GM21447 (cell line): ENCODE results near the gene GRM8.

Experiments
- ATAC-seq: cut with Tn5 transposase; IDR thresholded peaks from one replicate; pipeline ENCODE4 v1.9.1; 2021; ENCODE audit not compliant: unreplicated experiment

The GRM8 gene

DNA sequence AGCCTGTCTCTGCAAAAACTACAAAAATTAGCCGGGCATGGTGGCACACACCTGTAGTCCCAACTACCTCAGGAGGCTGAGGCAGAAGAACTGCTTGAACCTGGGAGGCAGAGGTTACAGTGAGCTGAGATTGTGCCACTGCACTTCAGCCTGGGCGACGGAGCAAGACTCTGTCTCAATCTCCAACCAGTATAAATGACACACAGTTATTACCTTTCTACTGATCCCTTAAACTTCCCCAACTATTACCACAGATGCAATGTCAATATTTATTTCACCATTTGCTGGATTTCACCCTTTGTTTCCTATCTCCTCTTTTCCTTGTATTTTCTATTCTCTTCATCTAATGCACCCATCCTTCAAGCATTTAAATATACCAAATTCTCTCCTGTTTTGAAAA is 431.8 kb downstream of the GRM8 start:
- ATAC-seq = no peak

DNA sequence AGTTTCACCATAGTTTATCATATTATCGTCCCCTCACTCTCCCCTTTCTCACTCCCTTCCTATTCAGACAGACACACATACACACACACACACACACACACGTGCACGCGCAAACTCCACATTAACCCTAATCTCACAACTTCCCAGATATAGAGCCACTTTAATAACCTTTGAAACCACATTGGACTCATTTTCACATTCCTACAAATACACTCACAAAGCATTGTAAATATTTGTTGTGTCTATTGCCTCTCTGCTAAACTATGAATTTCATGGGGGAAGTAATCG is 433.6 kb downstream of the GRM8 start:
- ATAC-seq = no peak

DNA sequence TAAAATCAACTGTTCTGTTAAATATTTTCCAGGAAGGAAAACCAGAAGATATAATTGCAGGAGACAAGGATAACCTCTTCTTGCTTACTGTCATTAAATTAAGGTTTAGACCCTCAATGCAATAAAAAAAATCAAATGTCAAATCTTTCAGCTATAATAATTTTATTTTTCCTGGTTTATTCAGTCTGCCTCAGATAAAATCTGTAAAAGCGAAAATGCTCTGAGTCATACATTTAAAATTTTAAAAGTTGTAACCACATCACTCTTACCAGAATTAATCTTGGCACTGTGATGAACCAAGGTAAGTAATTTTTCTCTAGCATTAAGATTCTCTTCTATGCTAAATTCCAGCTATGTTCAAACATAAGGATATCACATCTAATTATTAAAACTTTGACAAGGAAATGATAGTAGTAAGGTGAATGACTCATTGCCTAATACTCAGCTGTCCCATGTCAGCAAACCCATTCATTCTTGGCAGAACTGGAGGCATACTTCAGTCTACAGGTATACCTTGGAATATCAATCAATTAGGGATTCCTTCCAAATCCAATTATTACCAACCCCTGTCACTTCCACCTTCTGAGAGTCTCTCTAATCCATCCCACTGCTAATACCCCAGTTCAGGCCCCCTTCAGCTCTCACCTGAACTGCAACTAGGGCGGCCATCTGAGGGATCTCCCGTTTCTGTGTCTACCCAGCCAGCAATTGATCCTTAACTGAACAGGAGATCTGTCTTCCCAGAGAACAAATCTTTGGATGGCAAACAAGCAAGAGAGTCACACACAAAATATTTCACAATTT is 434.1 kb downstream of the GRM8 start:
- ATAC-seq = no peak

DNA sequence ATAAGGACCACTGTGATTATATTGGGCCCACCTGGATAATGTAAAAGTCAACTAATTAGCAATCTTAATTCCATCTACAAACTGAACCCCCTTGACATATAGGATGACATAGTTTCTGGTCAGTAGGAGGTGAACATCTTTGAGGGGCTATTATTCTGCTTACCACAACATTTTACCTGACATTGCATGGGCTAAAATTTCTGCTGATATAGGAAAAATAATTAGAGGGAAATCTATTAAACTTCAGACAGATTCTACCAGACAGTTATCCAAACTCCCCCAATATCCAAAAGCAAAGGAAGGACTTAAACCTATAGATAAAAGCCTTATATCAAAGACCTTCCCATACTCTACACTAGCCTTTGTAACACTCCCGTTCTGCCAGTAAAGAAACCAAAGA is 443.6 kb downstream of the GRM8 start:
- no peak for ATAC-seq

DNA sequence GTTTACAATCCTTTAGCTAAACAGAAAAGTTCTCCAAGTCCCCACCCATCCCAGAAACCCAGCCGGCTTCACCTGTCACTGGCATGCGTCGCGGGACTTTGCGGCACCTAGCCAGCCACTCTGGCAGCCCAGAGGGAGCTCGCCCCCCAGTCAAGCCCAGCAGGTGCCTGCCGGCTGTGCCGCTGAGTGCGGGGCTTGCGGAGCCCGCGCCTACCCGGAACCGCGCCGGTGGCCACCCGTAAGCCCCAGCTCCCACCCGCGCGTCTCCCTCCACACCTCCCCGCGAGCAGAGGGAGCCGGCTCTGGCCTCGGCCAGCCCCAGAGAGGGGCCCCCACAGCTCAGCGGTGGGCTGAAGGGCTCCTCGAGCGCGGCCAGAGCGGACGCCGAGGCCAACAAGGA is 446.1 kb downstream of the GRM8 start:
- ATAC-seq = no peak

DNA sequence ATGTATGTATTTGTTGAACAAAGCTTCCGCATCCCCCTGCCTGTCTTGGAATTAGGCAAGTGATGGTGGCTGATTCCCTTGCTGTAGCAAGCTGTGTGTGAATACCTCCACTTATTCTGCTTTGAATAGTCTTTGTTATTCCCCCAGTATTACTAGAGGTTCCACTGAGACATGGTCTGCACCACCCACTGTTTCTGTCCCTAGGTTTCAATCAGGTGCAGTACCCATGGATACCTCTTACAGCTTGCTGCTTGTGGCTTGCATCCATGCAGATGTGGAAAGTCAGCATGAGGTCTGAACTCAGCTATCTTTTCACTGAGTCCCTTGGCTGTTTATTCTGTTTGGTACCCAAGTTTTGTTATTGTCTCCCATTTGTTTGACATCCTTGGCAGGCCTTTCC is 447.4 kb downstream of the GRM8 start:
- ATAC-seq = no peak

DNA sequence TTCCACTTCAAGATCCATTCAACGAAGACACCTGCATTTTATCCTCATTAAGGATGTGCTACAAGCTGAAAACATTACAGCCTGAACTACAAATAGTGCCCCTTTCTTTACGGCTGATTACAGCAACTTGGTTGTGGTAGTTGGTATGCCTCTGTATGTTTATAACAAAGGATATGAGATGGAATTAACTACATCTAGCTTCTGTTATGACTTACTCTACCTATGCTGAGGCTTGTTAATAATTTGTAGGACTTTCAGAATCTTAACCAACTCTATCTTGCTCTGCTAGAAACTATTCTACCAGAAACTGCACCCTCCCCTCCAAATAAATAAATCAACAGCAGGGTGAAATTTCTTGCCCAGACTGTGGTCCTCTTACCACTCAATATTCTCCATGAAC is 448.1 kb downstream of the GRM8 start:
- ATAC-seq = peak; percentile 67

DNA sequence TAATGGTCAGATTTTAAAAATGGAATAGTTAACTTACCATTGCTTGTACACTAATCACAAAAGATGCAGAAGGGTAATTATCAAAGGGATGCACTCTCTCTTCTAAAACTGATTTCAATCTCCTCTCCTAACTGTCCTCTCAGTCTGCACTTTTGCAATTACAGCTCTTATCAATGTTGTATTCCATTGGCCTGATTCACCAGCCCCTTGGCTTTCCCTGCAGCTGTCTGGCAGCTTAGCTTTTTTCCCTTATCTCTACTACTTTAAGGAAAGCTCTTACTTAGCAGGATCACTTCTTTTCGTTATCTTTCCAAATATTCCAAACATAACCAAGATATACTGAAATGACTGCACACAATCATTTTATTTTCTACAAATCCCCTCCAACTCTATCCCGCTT is 448.8 kb downstream of the GRM8 start:
- ATAC-seq = no peak

DNA sequence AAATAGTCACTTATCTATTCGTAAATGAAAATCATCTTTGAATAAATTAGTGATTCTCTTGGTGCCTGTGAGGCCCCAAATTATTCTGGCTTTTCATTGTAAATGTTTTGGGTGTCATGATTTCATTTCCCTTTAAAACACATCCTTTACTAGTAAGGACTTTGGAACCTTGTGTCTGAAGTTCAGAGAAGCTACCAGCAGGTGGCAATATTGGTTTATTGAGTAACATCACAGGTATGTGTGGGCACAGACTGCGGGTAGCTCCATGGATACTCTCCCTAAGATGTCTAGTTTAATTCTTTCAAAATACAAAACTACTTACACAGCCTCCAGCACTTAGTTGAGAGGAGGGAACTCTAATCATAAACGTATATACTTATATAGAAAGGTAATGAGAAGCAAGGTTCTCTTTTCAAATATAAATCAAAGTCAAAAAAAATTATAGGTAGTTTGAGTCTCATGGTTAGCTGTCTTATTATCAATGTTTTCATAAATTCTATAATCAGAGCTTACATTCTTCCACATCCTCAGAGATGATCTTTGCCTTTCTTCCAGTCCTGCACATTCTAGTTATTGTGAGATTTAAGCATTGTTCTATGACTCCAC is 449.6 kb downstream of the GRM8 start:
- ATAC-seq = peak; percentile 95

DNA sequence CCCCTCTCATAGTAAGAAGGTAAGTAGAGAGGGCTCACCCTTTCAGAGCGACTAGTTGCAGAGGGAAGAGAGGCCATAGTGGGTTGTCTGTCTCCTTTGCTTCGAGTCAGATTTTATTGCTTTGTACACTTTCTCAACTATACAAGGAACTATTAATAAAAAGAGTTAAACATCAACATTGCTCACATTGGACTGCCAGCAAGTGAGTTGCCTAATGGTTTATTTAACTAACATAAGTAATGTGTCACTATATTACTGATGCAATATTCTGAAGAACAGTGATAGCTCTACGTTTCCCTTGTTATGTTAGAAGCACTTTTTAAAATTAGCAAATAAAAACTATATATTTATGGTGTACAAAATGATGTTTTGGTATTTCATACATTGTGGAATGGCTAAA is 451.0 kb downstream of the GRM8 start:
- ATAC-seq = no peak

DNA sequence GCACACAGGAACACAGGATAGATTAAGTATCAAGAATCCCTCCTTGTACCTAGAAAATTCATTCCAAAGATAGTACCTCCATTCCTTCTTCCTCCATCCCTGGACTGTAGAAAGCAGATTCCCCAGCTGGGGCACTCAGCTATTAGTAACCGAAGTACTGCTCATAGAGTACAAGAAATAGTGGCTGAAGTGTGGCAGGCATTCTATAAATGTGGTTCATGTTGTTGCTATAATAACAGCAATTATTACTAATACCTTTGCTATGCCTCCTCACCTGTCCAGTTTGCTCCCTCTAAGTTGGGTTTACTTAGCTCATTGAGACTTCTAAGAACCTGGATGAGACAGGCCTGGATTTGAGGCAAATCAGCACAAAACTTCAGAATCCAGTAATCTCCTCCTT is 453.2 kb downstream of the GRM8 start:
- no peak for ATAC-seq

DNA sequence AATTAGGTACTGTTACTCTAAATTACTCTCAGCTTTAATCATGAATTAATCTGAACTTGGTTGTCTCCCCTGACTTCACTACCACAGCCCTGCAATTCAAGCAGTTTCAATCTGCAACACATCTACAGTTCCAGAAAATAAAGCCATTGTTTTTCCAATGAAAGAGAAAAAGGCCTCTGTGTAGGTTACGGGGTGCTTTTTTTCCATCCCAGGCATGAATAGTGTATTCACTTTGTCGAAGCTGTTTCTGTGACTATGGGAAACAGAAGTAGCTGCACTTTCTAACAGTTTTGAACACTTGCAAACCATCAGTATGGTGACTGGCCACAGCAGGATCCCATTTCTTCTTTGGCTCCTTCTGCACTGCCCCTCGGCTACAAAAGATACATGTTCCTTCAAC is 460.2 kb downstream of the GRM8 start:
- ATAC-seq = no peak

DNA sequence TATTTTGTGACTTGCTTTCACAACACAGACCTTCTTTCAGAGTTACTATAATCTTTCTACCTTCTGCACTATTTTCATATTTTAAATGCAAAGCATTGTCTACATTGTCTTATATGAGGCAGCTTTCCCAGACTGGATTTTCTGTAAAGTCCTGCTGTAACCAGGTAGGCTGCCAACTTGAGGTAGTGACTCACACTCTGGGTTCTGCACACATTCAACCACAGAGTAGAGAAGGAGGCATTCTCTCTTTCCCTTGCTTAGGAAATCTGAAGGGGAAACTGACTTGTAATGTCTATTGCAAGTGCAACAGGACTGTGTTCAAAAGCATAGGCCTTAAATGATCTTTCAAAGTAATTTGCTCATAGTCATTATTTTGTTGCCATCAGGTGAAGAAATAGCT is 461.4 kb downstream of the GRM8 start:
- ATAC-seq = no peak

DNA sequence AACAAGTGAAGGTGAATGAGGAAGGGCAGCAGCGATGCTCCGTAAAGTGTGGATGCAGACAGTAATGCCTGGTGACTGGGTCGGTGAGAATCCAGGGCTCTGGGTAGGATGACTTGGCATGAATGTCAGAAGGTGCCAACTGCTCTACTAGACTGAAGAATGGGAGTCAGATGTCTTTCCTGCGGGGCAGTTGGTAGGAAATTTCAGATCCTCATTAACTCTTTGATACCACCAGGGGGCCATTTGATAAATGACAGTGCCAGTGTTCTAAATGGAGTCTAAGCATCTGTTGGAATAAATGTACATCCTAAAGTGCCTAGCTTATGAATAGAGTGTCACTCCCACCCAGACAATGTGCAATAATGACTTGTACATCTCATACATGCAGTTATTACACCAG is 462.0 kb downstream of the GRM8 start:
- ATAC-seq = no peak

DNA sequence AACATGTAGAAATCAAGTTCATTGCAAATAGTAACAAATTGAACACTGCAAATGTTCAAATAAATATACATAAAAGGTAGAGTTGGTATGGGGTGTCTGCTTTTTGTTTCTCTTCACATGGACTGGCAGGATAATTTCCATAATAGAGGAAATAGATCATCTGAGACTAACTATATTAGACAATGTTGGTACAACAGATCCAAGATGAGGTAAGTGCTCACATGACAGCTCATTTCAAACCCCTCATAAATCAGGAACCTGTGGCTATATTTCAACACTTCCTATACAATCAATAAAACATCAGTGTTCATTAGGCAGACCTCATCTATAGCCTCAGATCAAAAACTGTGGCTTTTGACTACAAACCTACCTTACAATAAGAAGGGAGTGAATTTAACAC is 469.1 kb downstream of the GRM8 start:
- no peak for ATAC-seq

DNA sequence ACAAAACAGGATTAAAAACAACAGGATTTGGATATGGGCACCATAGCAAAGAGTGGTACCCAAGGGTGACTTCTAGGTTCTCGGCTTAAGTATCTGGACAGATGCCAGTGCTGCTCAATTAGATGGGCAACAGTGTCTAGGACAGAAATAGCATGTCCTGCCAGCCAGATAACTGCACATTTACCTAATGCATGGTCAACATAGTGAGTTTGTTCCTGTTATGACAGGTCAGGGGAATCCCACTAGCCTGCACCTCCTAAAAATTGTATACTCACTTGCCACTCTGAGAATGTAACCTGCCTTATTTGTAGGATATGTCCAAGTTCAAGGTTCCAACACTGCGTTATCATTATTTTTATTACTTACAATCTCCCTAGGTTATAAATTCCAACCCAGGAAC is 471.7 kb downstream of the GRM8 start:
- peak; percentile 84 for ATAC-seq

DNA sequence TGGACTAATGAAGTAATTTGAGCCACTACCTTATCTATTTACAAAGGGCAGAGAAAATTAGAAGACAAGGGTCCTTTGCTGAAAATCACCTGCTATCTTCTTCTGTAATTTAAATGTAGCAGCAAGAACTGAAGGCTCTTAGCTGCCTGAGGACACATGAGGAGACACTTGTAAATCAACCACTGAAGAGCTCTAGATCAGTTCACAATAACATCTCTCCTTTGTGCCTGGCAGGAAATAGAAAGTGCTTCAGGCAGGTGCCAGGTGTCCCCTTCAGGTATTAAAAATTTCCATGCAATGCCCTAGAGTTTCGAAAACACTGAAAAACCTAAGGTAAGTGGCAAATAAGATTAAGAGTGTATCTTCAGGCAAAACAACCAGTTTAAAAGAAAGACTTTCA is 474.6 kb downstream of the GRM8 start:
- no peak for ATAC-seq

DNA sequence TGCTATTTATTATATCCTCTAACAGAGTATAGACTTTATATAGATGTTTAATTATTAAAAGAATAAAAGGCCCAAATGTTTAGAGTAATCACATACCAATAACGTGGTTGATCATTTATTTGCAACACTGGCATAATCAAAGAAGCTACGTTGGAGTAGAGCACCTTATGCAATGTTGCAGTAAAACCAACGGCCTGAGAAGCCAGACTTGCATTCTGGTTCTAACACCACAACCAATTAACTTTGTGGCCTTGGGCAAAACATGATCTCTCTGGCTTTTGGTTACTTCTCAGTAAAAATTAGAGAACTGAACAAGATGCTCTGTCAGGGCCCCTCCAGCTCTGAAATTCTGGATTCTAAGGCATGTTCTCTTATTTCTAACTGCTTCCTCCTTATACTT is 476.2 kb downstream of the GRM8 start:
- ATAC-seq = no peak

DNA sequence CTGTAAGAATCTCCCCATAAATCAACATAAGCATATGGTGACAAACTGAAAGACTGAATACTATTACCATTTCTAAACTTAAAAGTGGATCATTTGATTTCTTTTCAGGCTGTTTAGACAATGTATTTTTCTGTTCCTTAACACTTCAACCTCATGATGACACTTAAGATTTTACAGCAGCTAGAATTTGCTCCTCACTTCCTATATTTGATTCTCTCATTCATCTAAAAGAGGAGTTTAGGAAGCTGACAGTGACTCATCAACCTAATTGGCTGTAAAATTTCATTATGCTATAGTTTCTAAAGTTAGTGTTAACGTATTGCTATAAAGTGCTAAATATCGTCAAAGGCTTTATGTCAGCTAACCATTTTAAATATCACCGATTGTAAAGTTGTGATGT is 478.7 kb downstream of the GRM8 start:
- no peak for ATAC-seq

DNA sequence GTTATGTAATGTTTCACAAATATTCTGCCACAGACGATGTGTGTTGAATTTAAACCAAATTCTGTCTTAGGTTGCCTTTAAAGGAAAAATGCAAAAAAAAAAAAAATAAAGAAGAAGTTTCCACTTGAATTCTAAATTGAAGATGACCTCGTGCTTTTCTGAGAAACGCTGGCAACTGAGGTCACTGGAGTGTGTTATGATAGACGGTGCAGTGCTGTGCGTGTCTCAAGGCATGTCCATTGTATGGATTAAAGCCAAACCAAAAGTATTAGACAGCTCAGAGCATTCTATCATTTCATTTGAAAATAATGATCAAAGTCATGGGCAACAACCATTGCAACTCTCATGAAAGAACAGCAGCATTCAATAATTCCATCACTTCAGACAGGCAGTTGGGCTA is 483.9 kb downstream of the GRM8 start:
- no peak for ATAC-seq

DNA sequence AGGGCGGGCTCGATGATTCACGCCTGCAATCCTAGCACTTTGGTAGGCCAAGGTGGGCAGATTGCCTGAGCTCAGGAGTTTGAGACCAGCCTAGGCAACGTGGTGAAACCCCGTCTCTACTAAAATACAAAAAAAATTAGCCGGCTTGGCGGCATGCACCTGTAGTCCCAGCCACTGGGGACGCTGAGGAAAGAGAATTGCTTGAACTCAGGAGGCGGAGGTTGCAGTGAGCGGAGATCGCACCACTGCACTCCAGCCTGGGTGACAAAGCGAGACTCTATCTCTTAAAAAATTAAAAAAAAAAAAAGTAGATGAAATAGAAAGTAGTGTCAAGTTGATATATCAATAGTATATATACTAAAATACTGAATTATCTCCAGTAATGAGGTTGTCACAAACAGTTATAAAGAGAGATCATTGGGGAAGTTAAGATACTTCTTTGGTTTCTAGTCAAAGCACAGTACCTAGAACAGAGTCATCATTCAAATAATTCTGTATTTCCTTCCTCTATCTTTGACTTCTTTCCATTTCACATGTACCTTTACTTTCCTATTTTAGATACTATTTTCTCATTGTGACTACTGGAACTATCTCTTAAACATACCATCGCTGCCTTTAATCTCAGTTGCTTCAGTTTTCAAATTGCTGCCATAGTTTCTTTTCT is 491.7 kb downstream of the GRM8 start:
- no peak for ATAC-seq

DNA sequence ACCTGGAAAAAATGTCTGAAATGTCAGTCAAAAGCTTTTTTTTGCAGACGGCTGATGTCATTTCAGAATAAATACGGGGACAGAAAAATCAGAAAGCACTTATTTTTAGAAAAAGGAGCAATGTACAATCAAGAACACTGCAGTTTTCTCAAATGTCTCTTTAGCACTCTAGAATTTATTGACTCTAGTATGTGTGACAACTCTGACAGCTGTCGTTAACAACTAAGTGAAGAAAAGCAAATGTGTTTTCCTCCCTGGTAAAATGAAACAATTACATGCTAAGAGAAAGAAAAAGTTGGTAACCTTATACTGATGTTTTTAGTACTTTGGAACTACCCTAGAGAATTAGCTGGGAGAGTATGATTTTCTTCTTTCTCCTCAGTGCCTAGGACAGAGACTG is 497.4 kb downstream of the GRM8 start:
- no peak for ATAC-seq
